ENCODE results near the gene DMAC1.

DNA sequence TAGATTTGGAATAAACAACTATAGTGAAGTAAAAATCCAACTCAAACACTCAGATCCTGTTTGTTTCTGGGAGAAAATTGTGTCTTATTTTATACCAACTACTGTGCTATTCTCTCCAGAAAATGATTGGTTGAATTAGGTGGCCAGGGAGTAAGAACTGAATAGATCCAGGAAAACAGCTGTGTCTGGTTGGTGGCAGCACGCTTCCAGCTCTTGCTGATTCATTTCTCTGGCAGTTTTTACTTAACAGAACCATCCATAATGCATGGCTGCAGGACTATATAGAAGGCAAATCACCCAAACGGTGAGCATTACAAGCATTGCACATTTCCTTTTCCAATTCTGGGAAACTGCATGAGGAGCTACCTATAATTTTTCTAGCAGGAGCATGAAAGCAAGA lies 29.5 kb downstream of the DMAC1 start:
- TF ChIP-seq, protein P1, sequence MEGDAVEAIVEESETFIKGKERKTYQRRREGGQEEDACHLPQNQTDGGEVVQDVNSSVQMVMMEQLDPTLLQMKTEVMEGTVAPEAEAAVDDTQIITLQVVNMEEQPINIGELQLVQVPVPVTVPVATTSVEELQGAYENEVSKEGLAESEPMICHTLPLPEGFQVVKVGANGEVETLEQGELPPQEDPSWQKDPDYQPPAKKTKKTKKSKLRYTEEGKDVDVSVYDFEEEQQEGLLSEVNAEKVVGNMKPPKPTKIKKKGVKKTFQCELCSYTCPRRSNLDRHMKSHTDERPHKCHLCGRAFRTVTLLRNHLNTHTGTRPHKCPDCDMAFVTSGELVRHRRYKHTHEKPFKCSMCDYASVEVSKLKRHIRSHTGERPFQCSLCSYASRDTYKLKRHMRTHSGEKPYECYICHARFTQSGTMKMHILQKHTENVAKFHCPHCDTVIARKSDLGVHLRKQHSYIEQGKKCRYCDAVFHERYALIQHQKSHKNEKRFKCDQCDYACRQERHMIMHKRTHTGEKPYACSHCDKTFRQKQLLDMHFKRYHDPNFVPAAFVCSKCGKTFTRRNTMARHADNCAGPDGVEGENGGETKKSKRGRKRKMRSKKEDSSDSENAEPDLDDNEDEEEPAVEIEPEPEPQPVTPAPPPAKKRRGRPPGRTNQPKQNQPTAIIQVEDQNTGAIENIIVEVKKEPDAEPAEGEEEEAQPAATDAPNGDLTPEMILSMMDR (IDR thresholded peaks at IDR 0.05): no peak
- TF ChIP-seq POLR2AphosphoS5 (IDR thresholded peaks at IDR 0.05): no peak
- TF ChIP-seq POLR2A (IDR thresholded peaks at IDR 0.05): no peak
